ENCODE data around the gene FGD2.

DNA sequence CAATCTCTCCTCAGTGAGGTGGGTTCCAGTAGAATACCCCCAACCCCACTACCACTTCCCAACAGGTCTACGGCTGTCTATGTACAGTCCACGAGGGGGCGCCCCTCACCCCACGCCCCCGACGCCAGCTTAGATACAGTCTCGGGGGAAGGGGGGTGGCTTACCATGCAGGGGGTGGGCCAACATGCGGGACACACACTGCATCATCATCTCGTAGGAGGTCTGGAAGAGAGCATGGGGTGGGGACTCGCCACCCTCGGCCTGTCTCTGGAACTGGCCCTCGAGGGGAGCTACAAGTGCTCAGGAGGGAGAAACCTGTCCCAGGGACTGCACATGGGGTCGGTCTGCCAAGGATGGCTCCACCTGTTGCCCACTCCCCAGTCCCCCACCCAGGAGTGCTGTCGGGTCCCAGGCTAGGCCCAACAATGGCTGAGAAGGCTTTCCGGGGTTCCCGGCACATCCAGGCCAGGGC lies 27.9 kb upstream of the FGD2 start:
- no peak for TF ChIP-seq GATA3 (IDR thresholded peaks at IDR 0.05; ENCODE audit: low read depth, low read length)
- no peak for TF ChIP-seq GATA2 (IDR thresholded peaks at IDR 0.05; ENCODE audit: low read depth, low read length)
